Measurements from ENCODE around the gene FNDC3A.

Gene FNDC3A

DNA sequence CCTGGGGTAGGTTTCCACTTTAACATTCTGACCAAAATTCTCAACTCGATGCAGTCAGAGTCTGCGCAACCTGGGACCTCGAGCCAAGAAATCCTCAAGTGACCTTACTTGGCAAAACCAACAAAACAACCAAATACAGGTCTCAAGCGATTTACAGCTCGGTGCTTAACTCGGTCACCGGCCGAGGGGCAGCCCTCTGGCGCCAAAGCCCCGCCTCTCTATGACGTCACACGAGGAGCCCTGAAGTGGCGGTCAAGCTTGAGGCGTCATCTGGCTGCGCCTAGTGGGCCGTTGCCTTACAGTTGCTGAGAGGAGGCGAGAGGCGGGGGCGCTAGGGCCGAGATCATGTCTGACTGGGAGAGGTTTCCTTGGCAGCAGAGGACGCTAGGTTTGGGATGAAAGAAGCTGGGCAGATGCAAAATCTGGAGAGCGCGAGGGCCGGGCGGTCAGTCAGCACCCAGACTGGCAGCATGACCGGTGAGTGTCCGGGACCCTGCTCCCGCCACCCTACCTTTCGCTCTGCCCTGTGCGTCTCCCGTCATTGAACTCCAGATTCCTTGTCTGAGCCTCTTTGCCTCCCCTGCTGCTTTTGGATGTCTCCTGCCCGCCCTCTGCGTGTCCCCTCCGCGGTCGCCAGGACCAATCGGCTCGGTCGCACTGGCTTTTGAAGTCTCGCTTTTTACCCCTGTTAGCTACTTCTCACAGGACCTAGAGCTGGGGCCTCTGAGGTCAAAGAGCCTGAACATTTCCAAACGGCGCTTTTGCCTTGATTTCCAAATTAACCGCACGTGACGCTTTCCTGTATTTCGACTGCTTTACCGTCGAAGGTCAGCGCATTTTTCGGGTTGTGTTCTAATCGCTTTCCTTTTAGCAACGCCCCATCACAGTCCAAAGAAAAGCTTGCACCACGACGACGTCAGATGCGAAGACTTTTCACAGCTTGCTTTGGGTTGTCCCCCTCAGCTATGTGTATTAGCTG is 272.2 kb downstream of the FNDC3A start, which contains the start of gene CDADC1:
Gene CDADC1 (plus strand): TSS at position 283 of the 979 bp plus-strand sequence. CDS start 113 bp downstream, at position 396.
- Histone ChIP-seq H3K4me3 (ENCODE audit: low read length) (peak within 1 kb of the TSS; percentile 98), H3K9me3 (ENCODE audit: control insufficient read depth, low read length) (no peaks in the 10 kb centered on the region), H3K27me3 (replicated peaks; ENCODE audit: control insufficient read depth, insufficient read depth, low read length) (no peaks in the 10 kb centered on the region), H3K9ac (ENCODE audit: low read length) (peak within 1 kb of the TSS; percentile 97), H3K4me1 (ENCODE audit: control insufficient read depth, insufficient read depth, low read length) (peaks cover 14% of the 10 kb centered on the region), H3K36me3 (ENCODE audit: control insufficient read depth, insufficient read depth, low read length, severe bottlenecking) (peaks cover 5% of the 10 kb centered on the region)
- peak; percentile 99 for DNase-seq (ENCODE audit: low read depth)

DNA sequence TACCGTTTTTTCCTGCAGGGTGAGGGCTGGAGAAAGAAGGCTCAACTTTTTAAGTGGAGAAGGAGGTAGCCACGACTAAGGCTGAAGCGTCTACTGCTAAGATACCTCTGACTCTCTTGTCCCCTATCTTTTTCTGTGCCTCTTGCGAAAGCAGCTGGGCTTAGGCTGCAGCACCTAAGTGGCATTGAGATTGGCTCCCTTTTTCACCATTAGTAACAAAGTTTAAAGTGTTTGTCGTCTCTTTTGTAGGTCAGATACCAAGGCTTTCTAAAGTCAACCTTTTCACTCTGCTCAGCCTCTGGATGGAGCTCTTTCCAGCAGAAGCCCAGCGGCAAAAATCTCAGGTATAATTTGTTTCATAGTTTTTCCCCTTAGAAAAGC is 272.9 kb downstream of the FNDC3A start:
- no peaks in the 10 kb centered on the region for H3K27me3 ChIP-seq (replicated peaks; ENCODE audit: control insufficient read depth, insufficient read depth, low read length)
- no peak for DNase-seq (ENCODE audit: low read depth)
- H3K36me3 ChIP-seq (ENCODE audit: control insufficient read depth, insufficient read depth, low read length, severe bottlenecking), result peaks cover 11% of the 10 kb centered on the region
- H3K9me3 ChIP-seq (ENCODE audit: control insufficient read depth, low read length), result no peaks in the 10 kb centered on the region
- H3K4me3 ChIP-seq (ENCODE audit: low read length), result peak overlapping the region; percentile 98
- H3K9ac ChIP-seq (ENCODE audit: low read length), result peak overlapping the region; percentile 97
- H3K4me1 ChIP-seq (ENCODE audit: control insufficient read depth, insufficient read depth, low read length), result peaks cover 14% of the 10 kb centered on the region

DNA sequence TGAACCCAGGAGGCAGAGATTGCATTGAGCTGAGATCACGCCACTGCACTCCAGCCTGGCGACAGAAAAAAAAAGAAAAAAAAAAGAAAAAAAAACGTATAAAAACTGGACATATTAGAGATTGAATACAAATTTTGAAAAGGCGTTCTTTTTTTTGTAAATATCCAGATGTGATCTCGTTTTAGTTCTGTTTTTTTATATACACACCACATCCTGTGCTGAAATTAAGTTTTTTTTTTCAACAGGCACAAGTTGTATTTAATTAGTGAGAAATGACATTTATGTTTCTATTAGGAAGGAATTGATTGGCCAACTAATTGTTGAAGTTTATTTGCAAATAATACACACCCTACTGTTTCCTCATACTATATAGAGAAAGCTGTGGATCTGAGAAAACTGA is 275.6 kb downstream of the FNDC3A start:
- Histone ChIP-seq H3K27me3 (replicated peaks; ENCODE audit: control insufficient read depth, insufficient read depth, low read length) (no peaks in the 10 kb centered on the region), H3K4me3 (ENCODE audit: low read length) (no peak overlapping the region), H3K9me3 (ENCODE audit: control insufficient read depth, low read length) (no peaks in the 10 kb centered on the region), H3K9ac (ENCODE audit: low read length) (no peak overlapping the region), H3K36me3 (ENCODE audit: control insufficient read depth, insufficient read depth, low read length, severe bottlenecking) (peaks cover 35% of the 10 kb centered on the region), H3K4me1 (ENCODE audit: control insufficient read depth, insufficient read depth, low read length) (peaks cover 18% of the 10 kb centered on the region)
- no peak for DNase-seq (ENCODE audit: low read depth)

DNA sequence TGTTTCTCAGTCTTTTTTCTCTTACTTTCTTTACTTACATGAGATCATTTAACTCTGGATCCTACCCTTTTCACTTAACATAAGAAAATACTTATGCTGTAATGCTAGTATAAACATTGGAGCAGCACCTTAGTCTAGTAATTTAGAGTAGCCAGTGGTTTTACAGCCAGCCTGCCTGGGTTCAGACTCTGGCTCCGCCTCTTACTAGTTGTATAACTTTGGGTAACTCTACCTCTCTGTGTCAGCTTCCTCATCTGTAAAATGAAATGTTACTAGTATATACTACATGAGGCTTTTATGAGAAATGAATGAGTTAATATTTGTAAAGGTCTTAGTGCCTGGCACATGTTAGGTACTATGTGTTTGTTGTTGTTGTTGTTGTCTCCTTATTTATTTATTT is 277.6 kb downstream of the FNDC3A start:
- no peak overlapping the region for H3K4me3 ChIP-seq (ENCODE audit: low read length)
- H3K36me3 ChIP-seq (ENCODE audit: control insufficient read depth, insufficient read depth, low read length, severe bottlenecking), result peaks cover 43% of the 10 kb centered on the region
- peaks cover 25% of the 10 kb centered on the region for H3K4me1 ChIP-seq (ENCODE audit: control insufficient read depth, insufficient read depth, low read length)
- no peak for DNase-seq (ENCODE audit: low read depth)
- H3K9ac ChIP-seq (ENCODE audit: low read length), result no peak overlapping the region
- no peaks in the 10 kb centered on the region for H3K9me3 ChIP-seq (ENCODE audit: control insufficient read depth, low read length)
- no peaks in the 10 kb centered on the region for H3K27me3 ChIP-seq (replicated peaks; ENCODE audit: control insufficient read depth, insufficient read depth, low read length)

DNA sequence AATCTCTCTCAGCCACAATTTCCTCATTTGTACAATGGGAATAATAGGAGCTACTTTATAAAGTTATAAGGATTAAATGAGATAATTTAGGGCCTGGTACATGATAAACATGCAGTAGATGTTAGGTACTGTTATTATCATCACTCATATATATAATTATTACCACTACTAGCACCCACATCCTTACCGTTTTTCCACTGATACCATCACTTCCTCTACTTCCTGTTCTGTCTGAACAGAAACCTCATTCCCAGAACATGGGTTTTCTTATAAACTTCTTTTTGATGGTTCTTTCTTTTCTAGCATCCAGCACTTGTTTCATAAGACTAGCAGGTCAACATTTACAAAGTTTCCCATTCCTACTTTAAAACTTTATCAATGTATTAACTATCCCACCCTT is 278.3 kb downstream of the FNDC3A start:
- Histone ChIP-seq H3K9me3 (ENCODE audit: control insufficient read depth, low read length) (no peaks in the 10 kb centered on the region), H3K4me1 (ENCODE audit: control insufficient read depth, insufficient read depth, low read length) (peaks cover 21% of the 10 kb centered on the region), H3K36me3 (ENCODE audit: control insufficient read depth, insufficient read depth, low read length, severe bottlenecking) (peaks cover 43% of the 10 kb centered on the region), H3K4me3 (ENCODE audit: low read length) (no peak overlapping the region), H3K9ac (ENCODE audit: low read length) (no peak overlapping the region), H3K27me3 (replicated peaks; ENCODE audit: control insufficient read depth, insufficient read depth, low read length) (no peaks in the 10 kb centered on the region)
- DNase-seq (ENCODE audit: low read depth), result no peak

DNA sequence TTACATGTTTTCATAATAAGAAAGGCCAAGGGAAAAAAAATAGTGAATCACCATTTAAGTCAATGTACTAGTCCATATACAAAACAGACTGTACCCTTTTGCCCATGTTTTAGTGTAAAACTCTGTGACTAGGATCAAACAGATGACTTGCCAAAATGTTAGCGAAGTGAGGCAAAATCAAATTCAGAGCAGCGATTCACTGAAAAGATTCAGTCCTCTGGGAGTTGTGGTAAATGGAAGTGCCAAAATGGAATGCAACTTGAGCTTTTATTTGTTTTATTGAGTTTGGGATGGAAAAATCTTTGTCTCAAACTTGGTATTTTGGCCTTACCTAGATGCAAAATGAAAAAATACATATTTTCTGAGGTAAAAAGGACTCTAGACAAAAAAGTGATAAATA is 281.1 kb downstream of the FNDC3A start:
- DNase-seq (ENCODE audit: low read depth), result peak; percentile 52
- Histone ChIP-seq H3K4me1 (ENCODE audit: control insufficient read depth, insufficient read depth, low read length) (peaks cover 17% of the 10 kb centered on the region), H3K27me3 (replicated peaks; ENCODE audit: control insufficient read depth, insufficient read depth, low read length) (no peaks in the 10 kb centered on the region), H3K4me3 (ENCODE audit: low read length) (peak overlapping the region; percentile 55), H3K9ac (ENCODE audit: low read length) (peak overlapping the region; percentile 47), H3K9me3 (ENCODE audit: control insufficient read depth, low read length) (no peaks in the 10 kb centered on the region), H3K36me3 (ENCODE audit: control insufficient read depth, insufficient read depth, low read length, severe bottlenecking) (peaks cover 65% of the 10 kb centered on the region)

DNA sequence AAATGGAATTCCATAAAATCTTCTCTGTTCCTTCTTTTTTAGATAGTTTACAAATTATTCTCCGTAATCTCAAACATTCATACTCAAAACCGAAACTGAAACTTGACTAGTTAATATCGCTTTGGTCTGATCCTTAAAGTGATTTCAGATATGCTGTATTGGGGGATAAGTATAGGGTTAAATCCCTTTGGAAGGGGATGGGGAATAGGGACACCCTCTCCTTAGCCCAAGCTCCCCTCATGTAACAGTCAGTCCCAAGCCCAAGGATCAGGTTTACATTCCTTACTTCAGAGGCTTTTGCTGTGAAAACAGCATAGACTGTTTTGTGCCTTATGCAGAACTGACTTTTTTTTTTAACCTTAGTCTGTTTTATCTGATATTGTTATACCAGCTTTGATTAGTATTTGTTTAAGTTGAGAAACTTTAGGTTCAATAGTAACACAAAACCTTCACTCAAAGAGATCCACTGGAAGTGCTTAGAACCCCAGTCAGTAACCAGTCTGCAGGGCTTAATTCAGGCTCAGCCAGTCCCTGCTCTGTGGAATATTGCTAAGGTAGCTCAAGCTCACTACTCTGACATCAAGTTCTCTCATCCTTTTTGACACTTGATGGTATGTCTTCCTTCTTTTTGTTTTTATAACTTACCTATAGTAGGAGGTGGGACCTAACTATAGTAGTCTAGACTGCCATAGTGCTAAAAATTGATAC is 282.5 kb downstream of the FNDC3A start:
- no peak for DNase-seq (ENCODE audit: low read depth)
- peak overlapping the region; percentile 67 for H3K4me3 ChIP-seq (ENCODE audit: low read length)

More for the DNA sequence above, 282.5 kb downstream of the FNDC3A start:
- peaks cover 72% of the 10 kb centered on the region for H3K36me3 ChIP-seq (ENCODE audit: control insufficient read depth, insufficient read depth, low read length, severe bottlenecking)
- H3K4me1 ChIP-seq (ENCODE audit: control insufficient read depth, insufficient read depth, low read length), result peaks cover 17% of the 10 kb centered on the region
- no peaks in the 10 kb centered on the region for H3K9me3 ChIP-seq (ENCODE audit: control insufficient read depth, low read length)
- peak overlapping the region; percentile 74 for H3K9ac ChIP-seq (ENCODE audit: low read length)
- H3K27me3 ChIP-seq (replicated peaks; ENCODE audit: control insufficient read depth, insufficient read depth, low read length), result no peaks in the 10 kb centered on the region
